HG03571 (cell line): ENCODE results near the gene SPATA16.
"Not testable (repeated sequence)": the region's sequence is repeated elsewhere in the genome, so short reads cannot be mapped to it uniquely, and the experiment has no call there.

ENCODE experiments used
- ATAC-seq: cut with Tn5 transposase; IDR thresholded peaks from one replicate; pipeline ENCODE4 v1.9.1; 2021; ENCODE audit not compliant: unreplicated experiment

Gene SPATA16

DNA sequence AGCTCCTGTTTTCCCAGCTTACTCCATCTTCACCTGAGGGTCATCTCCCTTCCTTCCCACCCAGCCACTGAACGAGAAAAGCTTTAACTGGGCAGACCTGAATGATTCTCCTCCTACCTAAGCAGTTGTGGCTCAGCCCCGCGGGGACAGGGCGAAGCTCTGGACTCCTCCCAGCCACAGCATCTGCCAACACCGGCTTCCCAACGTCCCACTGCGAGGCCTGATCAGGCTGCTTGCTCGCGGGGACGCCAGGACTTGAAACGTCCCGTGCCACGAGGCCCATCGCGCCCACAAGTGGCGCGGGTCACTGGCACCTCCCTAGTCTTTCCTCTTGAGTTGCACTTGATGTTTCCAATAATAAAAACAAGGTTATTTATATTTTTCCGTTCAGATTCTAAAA, at the start of gene SPATA16:
Gene SPATA16 (minus strand): TSS at position 250 of the 400 bp plus-strand sequence. CDS start 23,504 bp downstream, outside the sequence.
- ATAC-seq: no peak

DNA sequence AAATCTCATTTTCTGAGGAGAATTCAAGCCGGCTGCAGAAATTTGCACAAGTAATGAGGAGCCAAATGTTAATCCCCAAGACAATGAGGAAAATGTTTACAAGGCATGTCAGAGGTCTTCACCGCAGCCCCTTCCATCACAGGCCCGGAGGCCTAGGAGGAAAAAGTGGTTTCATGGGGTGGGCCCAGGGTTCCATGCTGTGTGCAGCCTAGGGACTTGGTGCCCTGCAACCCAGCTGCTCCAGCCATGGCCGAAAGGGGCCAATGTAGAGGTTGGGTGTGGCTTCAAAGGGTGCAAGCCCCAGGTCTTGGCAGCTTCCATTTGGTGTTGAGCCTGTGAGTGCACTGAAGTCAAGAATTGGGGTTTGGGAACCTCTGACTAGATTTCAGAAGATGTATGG, 42.0 kb upstream of the SPATA16 start:
- not testable (repeated sequence) for ATAC-seq

- ATAC-seq: no peak
These were observed 32.6 kb upstream of the SPATA16 start for GRCh38 chr3:173173652-173174051.

- not testable (repeated sequence) for ATAC-seq
These were observed 18.1 kb upstream of the SPATA16 start for GRCh38 chr3:173159139-173159538.

GRCh38 chr3:173156533-173156932, 15.5 kb upstream of the SPATA16 start:
- not testable (repeated sequence) for ATAC-seq

DNA sequence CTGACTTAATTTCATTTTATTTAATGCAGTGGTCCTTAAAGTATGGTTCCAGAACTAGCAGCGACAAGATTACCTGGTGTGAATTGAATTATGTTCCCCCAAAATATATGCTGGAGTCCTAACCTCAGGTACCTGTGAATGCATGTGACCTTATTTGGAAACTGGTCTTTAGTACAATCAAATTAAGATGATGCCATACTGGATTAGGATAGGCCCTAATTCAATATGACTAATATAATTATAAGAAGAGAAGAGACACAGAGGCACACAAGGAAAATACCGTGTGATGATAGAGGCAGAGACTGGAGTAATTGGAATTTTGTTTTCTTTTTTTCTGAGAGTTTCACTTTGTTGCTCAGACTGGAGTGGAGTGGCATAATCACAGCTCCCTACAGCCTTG, 12.6 kb upstream of the SPATA16 start:
- no peak for ATAC-seq

DNA sequence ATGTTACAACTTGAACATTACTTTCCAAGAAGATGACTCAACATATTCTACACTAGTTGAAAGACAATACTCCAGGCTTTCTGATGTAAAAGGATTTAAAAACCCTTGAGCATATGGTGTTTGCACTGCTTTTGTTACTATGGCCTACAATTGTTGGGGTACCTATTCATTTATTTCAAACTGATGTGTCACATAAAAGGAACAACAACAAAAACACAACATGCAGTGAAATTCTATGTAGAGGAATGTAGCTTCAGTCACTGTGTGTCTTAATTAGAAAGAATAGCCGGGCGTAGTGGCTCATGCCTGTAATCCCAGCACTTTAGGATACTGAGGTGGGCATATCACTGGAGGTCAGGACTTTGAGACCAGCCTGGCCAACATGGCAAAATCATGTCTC, 1.6 kb downstream of the SPATA16 start:
- ATAC-seq: no peak

- ATAC-seq: no peak
These were observed 3.0 kb downstream of the SPATA16 start for GRCh38 chr3:173138026-173138425.

DNA sequence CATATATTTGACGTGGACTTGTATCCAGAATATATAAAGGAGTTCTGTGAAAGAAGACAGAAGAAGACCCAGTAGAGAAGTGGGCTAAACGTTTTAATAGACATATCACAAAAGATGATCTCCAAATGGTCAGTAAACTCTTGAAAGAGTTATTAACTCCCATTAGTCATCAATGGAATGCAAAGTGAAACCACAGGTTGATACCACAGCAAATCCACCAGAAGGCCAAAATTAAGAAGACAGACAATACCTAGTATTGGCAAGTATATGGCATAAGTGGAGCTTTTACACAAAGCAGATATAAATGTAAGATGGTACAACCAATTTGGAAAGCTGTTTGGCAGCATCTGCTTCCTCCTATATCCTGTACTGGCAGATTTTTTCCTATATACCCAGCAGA, 6.0 kb downstream of the SPATA16 start:
- ATAC-seq: no peak

- ATAC-seq: no peak
These were observed 12.4 kb downstream of the SPATA16 start for GRCh38 chr3:173128633-173129032.

- no peak for ATAC-seq
These were observed 29.7 kb downstream of the SPATA16 start for GRCh38 chr3:173111321-173111720.

GRCh38 chr3:173109143-173109542, 31.9 kb downstream of the SPATA16 start:
- no peak for ATAC-seq

- ATAC-seq: no peak
These were observed 37.6 kb downstream of the SPATA16 start for GRCh38 chr3:173103469-173103868.

DNA sequence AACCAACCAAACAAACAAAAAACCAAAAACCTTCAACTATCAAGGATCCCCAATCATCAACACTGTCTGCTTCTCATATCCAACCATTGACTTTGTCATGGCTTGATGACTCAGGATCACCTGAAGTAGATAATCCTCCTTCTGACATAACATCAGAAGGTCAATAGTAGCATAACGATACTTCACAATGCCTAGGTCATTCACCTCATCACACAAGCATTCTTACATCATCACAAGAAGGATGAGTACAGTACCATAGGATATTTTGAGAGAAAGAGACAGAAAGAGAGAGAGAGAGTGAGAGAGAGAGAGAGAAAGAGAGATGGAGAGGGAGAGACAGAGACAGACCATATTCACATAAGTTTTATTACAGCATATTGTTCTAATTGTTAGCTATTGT, 42.1 kb downstream of the SPATA16 start:
- ATAC-seq: no peak

DNA sequence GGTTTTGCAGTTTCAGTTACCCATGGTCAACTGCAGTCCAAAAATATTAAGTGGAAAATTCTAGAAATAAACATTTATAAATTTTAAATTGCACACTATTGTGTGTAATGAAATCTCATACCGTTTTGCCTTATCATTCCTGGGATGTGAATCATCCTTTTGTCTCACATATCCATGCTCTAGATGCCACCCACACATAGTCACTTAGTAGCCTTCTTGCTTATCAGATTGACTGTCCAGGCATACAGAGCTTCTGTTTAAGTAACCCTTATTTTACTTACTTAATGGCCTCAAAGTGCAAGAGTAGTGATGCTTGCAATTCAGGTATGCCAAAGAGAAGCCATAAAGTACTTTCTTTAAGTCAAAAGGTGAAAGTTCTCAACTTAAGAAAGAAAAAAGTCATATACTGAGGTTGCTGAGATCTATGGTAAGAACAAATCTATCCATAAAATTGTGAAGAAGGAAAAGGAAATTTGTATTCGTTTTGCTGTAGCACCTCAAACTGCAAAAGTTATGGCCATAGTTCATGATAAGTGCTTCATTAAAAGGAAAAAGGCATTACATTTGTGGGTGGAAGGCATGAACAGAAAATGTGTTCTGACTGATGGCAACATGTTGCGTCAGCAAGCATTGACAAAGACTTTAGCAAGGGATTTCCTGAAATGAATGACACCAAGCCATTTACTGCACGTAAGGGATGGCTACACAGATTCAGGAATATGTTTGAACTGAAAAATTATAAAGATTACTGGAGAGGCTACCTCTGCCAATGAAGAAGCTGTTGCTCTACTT, 43.8 kb downstream of the SPATA16 start:
- no peak for ATAC-seq

GRCh38 chr3:173096140-173096539, 44.9 kb downstream of the SPATA16 start:
- ATAC-seq: no peak

GRCh38 chr3:173092038-173092437, 49.0 kb downstream of the SPATA16 start:
- no peak for ATAC-seq

- no peak for ATAC-seq
These were observed 50.5 kb downstream of the SPATA16 start for GRCh38 chr3:173090492-173090891.

GRCh38 chr3:173089283-173089682, 51.8 kb downstream of the SPATA16 start:
- ATAC-seq: no peak

GRCh38 chr3:173078525-173078924, 62.5 kb downstream of the SPATA16 start:
- no peak for ATAC-seq

GRCh38 chr3:173066044-173067004, 74.7 kb downstream of the SPATA16 start:
- no peak for ATAC-seq

GRCh38 chr3:173065543-173065981, 75.5 kb downstream of the SPATA16 start:
- ATAC-seq: no peak
